Measurements from ENCODE around the gene DOK6. TPM values are rescaled to one million over a fixed set of nuclear protein-coding genes. Genes with fewer than 3 reads are reported as not detected.

The DOK6 gene
- total and polyA plus RNA-seq, 9 of the 15 experiments (the other 6 are each of a cell fraction or from before 2014, with no cell fraction given), result not detected

- no peak for ATAC-seq
- Histone ChIP-seq H3K9me1 (ENCODE audit: control insufficient read depth, insufficient read depth, low read length) (no peaks in the 10 kb centered on the region), H3K36me3 (ENCODE audit: control insufficient read depth, insufficient read depth, low read length) (no peaks in the 10 kb centered on the region), H3K4me3 (no peak overlapping the region), H3K4me1 (replicated peaks in 1 of 2; ENCODE audit: control insufficient read depth in 2 of 2, insufficient read depth in 2 of 2, low read length in 2 of 2) (no peaks in the 10 kb centered on the region), H3K9me3 (replicated peaks; ENCODE audit: control insufficient read depth, insufficient read depth, low read depth, low read length) (no peaks in the 10 kb centered on the region), H3K27ac (ENCODE audit: extremely low read depth, low read depth, low read length) (no peak overlapping the region), H3K9ac (ENCODE audit: insufficient read depth in 1 of 2, low read depth in 2 of 2, low read length in 2 of 2) (no peak overlapping the region), H3K79me2 (ENCODE audit: control insufficient read depth, insufficient read depth, low read length) (no peaks in the 10 kb centered on the region), H3K4me2 (ENCODE audit: insufficient read depth, low read length) (no peak overlapping the region), H2AFZ (ENCODE audit: low read depth, low read length) (no peak overlapping the region), H4K20me1 (replicated peaks; ENCODE audit: control insufficient read depth, insufficient read depth, low read length) (no peaks in the 10 kb centered on the region), H3K27me3 (ENCODE audit: control insufficient read depth in 2 of 2, insufficient read depth in 2 of 2, low read length in 2 of 2) (no peaks in the 10 kb centered on the region)
- DNase-seq (ENCODE audit: extremely low read depth in 1 of 4, low spot score in 3 of 4), result no peak
- no TSS peak for BruUV-seq (replicated peaks)
- intact Hi-C loops (cut with micrococcal nuclease), result no loop called here
- ChIA-PET POLR2A (no interaction called here), CTCF (ENCODE audit: low intra/inter-chr PET ratio) (no interaction called here)
- TF ChIP-seq SMARCA5 (IDR thresholded peaks at IDR 0.05), result no peak
- no peak for TF ChIP-seq KDM2B (CRISPR knock-in tag; IDR thresholded peaks at IDR 0.05)
- TF ChIP-seq TCF3 (CRISPR knock-in tag; IDR thresholded peaks at IDR 0.05), result no peak
- TF ChIP-seq NEUROD1 (IDR thresholded peaks at IDR 0.05; ENCODE audit: borderline replicate concordance, low read depth, low read length, partially characterized antibody), result no peak
- TF ChIP-seq MED1 (CRISPR knock-in tag; IDR thresholded peaks at IDR 0.05; ENCODE audit: borderline replicate concordance), result no peak
- TF ChIP-seq MEIS2 (IDR thresholded peaks at IDR 0.05; ENCODE audit: partially characterized antibody), result no peak
- TF ChIP-seq DIDO1 (tag; IDR thresholded peaks at IDR 0.05; ENCODE audit: low read depth), result no peak
- in situ Hi-C loops (cut with MboI), result no loop called here
- 0% methylated on average over 1 of the region's 1 CpG for WGBS (ENCODE audit: insufficient coverage, low coverage, missing lambda C conversion rate)
- no peak for FAIRE-seq
Observed at GRCh38 chr18:69585696-69586095, 185.0 kb downstream of the DOK6 start.

GRCh38 chr18:69586537-69586936 is 185.8 kb downstream of the DOK6 start:
- 1% methylated on average over 7 of the region's 7 CpGs for WGBS (ENCODE audit: insufficient coverage, low coverage, missing lambda C conversion rate)
- in situ Hi-C loops (cut with MboI) (no loop called here), intact Hi-C loops (cut with micrococcal nuclease) (no loop called here)
- no peaks in the 10 kb centered on the region for H3K9me3 ChIP-seq (replicated peaks; ENCODE audit: control insufficient read depth, insufficient read depth, low read depth, low read length)
- no peaks in the 10 kb centered on the region for H3K9me1 ChIP-seq (ENCODE audit: control insufficient read depth, insufficient read depth, low read length)
- H3K4me1 ChIP-seq (replicated peaks in 1 of 2; ENCODE audit: control insufficient read depth in 2 of 2, insufficient read depth in 2 of 2, low read length in 2 of 2), result no peaks in the 10 kb centered on the region
- ChIA-PET CTCF (ENCODE audit: low intra/inter-chr PET ratio) (no interaction called here), POLR2A (interaction anchor here (0.6 kb wide), 1 partner anchor 1362 kb away, joined by 3 read pairs; no protein-coding TSS in a partner anchor)
- H3K4me2 ChIP-seq (ENCODE audit: insufficient read depth, low read length), result no peak overlapping the region
- H3K36me3 ChIP-seq (ENCODE audit: control insufficient read depth, insufficient read depth, low read length), result no peaks in the 10 kb centered on the region
- H3K4me3 ChIP-seq, result no peak overlapping the region
- H3K9ac ChIP-seq (ENCODE audit: insufficient read depth in 1 of 2, low read depth in 2 of 2, low read length in 2 of 2), result no peak overlapping the region
- BruUV-seq (replicated peaks), result no TSS peak
- no peak overlapping the region for H3K27ac ChIP-seq (ENCODE audit: extremely low read depth, low read depth, low read length)
- no peaks in the 10 kb centered on the region for H3K27me3 ChIP-seq (ENCODE audit: control insufficient read depth in 2 of 2, insufficient read depth in 2 of 2, low read length in 2 of 2)
- ATAC-seq (no peak), FAIRE-seq (no peak), DNase-seq (ENCODE audit: extremely low read depth in 1 of 4, low spot score in 3 of 4) (no peak)
- H4K20me1 ChIP-seq (replicated peaks; ENCODE audit: control insufficient read depth, insufficient read depth, low read length), result no peaks in the 10 kb centered on the region
- no peaks in the 10 kb centered on the region for H3K79me2 ChIP-seq (ENCODE audit: control insufficient read depth, insufficient read depth, low read length)
- no peak overlapping the region for H2AFZ ChIP-seq (ENCODE audit: low read depth, low read length)
- no peak for TF ChIP-seq SP2 (IDR thresholded peaks at IDR 0.05; ENCODE audit: extremely low read depth, low read depth, low read length, poor library complexity, severe bottlenecking)
- TF ChIP-seq MAX (CRISPR knock-in tag; IDR thresholded peaks at IDR 0.05), result no peak
- TF ChIP-seq CGGBP1 (CRISPR knock-in tag; IDR thresholded peaks at IDR 0.05), result no peak
- TF ChIP-seq SAP30 (IDR thresholded peaks at IDR 0.05; ENCODE audit: borderline replicate concordance, insufficient read depth, low read depth, low read length, poor library complexity, severe bottlenecking), result no peak
- TF ChIP-seq PATZ1 (CRISPR knock-in tag; IDR thresholded peaks at IDR 0.05; ENCODE audit: borderline replicate concordance), result no peak
- TF ChIP-seq ZNF644 (tag; IDR thresholded peaks at IDR 0.05; ENCODE audit: low read depth), result no peak
